GM23248 (cell line): Measurements from ENCODE around the gene FADS6. TPM values are rescaled to one million over a fixed set of nuclear protein-coding genes. Genes with fewer than 3 reads are reported as not detected.

Experiments used
- DNase-seq: peaks from one replicate; pipeline ENCODE4 v3.0.0-alpha.2; 2015
- H2AFZ ChIP-seq: fragments of 200-600 bp; sonication (generic); 2 replicates; pipeline ENCODE4 v1.6.1; 2016; ENCODE audit warnings: antibody characterized with exemption
- H3F3A ChIP-seq: fragments of 200-600 bp; sonication (generic); 2 replicates; pipeline ENCODE4 v1.6.1; 2016; ENCODE audit warnings: mild to moderate bottlenecking, antibody characterized with exemption, mixed run types; ENCODE audit not compliant: insufficient read depth
- H3K27ac ChIP-seq: fragments of 200-600 bp; sonication (generic); 2 replicates; pipeline ENCODE4 v1.5.1; 2016; ENCODE audit warnings: mild to moderate bottlenecking
- H3K27me3 ChIP-seq: fragments of 200-600 bp; sonication (generic); replicated peaks from 2 replicates; pipeline ENCODE4 v1.6.1; 2016; ENCODE audit warnings: mild to moderate bottlenecking; ENCODE audit not compliant: insufficient read depth
- H3K36me3 ChIP-seq: fragments of 200-600 bp; sonication (generic); 2 replicates; pipeline ENCODE4 v1.6.1; 2016; ENCODE audit warnings: low read depth, mild to moderate bottlenecking
- H3K4me1 ChIP-seq: fragments of 200-600 bp; sonication (generic); 2 replicates; pipeline ENCODE4 v1.6.1; 2016; ENCODE audit warnings: mild to moderate bottlenecking; ENCODE audit not compliant: insufficient read depth
- H3K4me2 ChIP-seq: fragments of 200-600 bp; sonication (generic); one replicate; pipeline ENCODE4 v1.6.1; 2016; ENCODE audit warnings: mild to moderate bottlenecking; ENCODE audit not compliant: unreplicated experiment
- H3K4me3 ChIP-seq: fragments of 200-600 bp; sonication (generic); 2 replicates; pipeline ENCODE4 v1.5.1; 2016; ENCODE audit warnings: mild to moderate bottlenecking
- H3K79me2 ChIP-seq: fragments of 200-600 bp; sonication (generic); 2 replicates; pipeline ENCODE4 v1.6.1; 2016; ENCODE audit warnings: mild to moderate bottlenecking; ENCODE audit not compliant: insufficient read depth
- H3K9ac ChIP-seq: fragments of 200-600 bp; sonication (generic); 2 replicates; pipeline ENCODE4 v1.6.1; 2016; ENCODE audit warnings: mild to moderate bottlenecking
- H3K9me2 ChIP-seq: fragments of 200-600 bp; sonication (generic); 2 replicates; pipeline ENCODE4 v1.6.1; 2016; ENCODE audit warnings: mixed run types, mild to moderate bottlenecking, moderate library complexity; ENCODE audit not compliant: insufficient read depth
- H3K9me3 ChIP-seq: fragments of 200-600 bp; sonication (generic); one replicate; pipeline ENCODE4 v1.6.1; 2017; ENCODE audit warnings: low read depth
- H4K20me1 ChIP-seq: fragments of 200-600 bp; sonication (generic); 2 replicates; pipeline ENCODE4 v1.6.0; 2016; ENCODE audit not compliant: insufficient read depth
- EZH2 ChIP-seq: fragments of 200-600 bp; sonication (generic); IDR thresholded peaks from 2 replicates; pipeline ENCODE4 v1.6.1; 2018; ENCODE audit warnings: antibody characterized with exemption, mild to moderate bottlenecking; ENCODE audit not compliant: insufficient read depth, poor library complexity, severe bottlenecking
- EZH2phosphoT487 ChIP-seq: fragments of 200-600 bp; sonication (generic); IDR thresholded peaks from 2 replicates; pipeline ENCODE4 v1.6.1; 2018; ENCODE audit warnings: antibody characterized with exemption, moderate library complexity, mild to moderate bottlenecking, low read depth; ENCODE audit not compliant: insufficient read depth
- WGBS, 2 experiments: methylation state at CpG; one replicate each; pipeline ENCODE4 v1.1.6; 2015 to 2017; ENCODE audit warnings: low lambda C conversion rate in 2 of 2, low coverage in 1 of 2; ENCODE audit errors: missing lambda C conversion rate in 2 of 2; 5-methylcytosine and 5-hydroxymethylcytosine counted together
- in situ Hi-C: fragments of 300-500 bp; cut with MboI; formaldehyde crosslinking; loops from 2 replicates; pipeline ENCODE4 v1.15.0; 2020
- polyA plus RNA-seq: library from polyadenylated mRNA; unstranded; fragments of >200 nt; fragmentation: Nextera tagmentation; extraction: Ambion mirVana; gene quantifications from 2 replicates; pipeline ENCODE4 v1.2.1, GENCODE V29; 2016
- total RNA-seq: library from RNA; depleted of rRNA; stranded (reverse); fragments of >200 nt; shearing (Covaris generic); gene quantifications from 2 replicates; pipeline ENCODE4 v1.2.3, GENCODE V29; 2014; rRNA removed

FADS6 gene, protein sequence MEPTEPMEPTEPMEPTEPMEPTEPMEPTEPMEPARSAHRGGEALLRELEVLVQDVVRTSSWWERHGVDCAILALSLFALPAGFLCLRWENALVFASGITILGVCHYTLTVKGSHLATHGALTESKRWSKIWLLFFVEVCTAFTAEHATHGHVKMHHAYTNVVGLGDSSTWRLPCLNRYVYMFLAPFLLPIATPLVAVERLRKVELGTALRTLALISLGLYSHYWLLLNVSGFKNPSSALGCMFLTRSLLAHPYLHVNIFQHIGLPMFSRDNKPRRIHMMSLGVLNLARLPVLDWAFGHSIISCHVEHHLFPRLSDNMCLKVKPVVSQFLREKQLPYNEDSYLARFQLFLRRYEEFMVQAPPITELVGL
- total RNA-seq (not detected in 2 replicates), polyA plus RNA-seq (not detected in 2 replicates)

- no peaks in the 10 kb centered on the region for H3K9me3 ChIP-seq
- TF ChIP-seq EZH2 (peak; percentile 81), EZH2phosphoT487 (no peak)
- no peak within 1 kb of the TSS for H3K27ac ChIP-seq
- peak within 1 kb of the TSS; percentile 48; the same call in 1 of the 2 replicates for H2AFZ ChIP-seq
- H3K9ac ChIP-seq = no peak within 1 kb of the TSS
- H3K9me2 ChIP-seq = no peaks in the 10 kb centered on the region
- in situ Hi-C loops = no loop called here
- no peaks in the 10 kb centered on the region for H4K20me1 ChIP-seq
- WGBS, 2 experiments = 7 to 9% methylated on average over 59 to 74 of the region's 86 CpGs
- H3K36me3 ChIP-seq = no peaks in the 10 kb centered on the region
- no peaks in the 10 kb centered on the region for H3K79me2 ChIP-seq
- H3K4me1 ChIP-seq = no peaks in the 10 kb centered on the region
- H3F3A ChIP-seq = no peaks in the 10 kb centered on the region
- peak within 1 kb of the TSS; percentile 7 for H3K4me2 ChIP-seq
- 0 out of 2 replicates have a peak within 1 kb of the TSS, but pooled peaks have one; percentile 37 for H3K4me3 ChIP-seq
- H3K27me3 ChIP-seq = peaks cover 69% of the 10 kb centered on the region
- DNase-seq = peak; percentile 4
These were observed at the start of gene FADS6 for GRCh38 chr17:74892974-74893911. FADS6 (minus strand) TSS chr17:74893633; CDS start chr17:74893595, 38 bp downstream.

- in situ Hi-C loops = no loop called here
- no peak overlapping the region for H2AFZ ChIP-seq
- TF ChIP-seq EZH2phosphoT487 (no peak), EZH2 (no peak)
- peaks cover 56% of the 10 kb centered on the region for H3K27me3 ChIP-seq
- no peak overlapping the region for H3K27ac ChIP-seq
- H3K4me1 ChIP-seq = no peaks in the 10 kb centered on the region
- no peak overlapping the region for H3K9ac ChIP-seq
- no peak overlapping the region for H3K4me2 ChIP-seq
- H3K79me2 ChIP-seq = no peaks in the 10 kb centered on the region
- H3K36me3 ChIP-seq = no peaks in the 10 kb centered on the region
- no peak overlapping the region for H3K4me3 ChIP-seq
- no peaks in the 10 kb centered on the region for H3K9me3 ChIP-seq
- H3K9me2 ChIP-seq = no peaks in the 10 kb centered on the region
- no peak for DNase-seq
- 57 to 58% methylated on average over 20 to 21 of the region's 21 CpGs for WGBS, 2 experiments
- no peaks in the 10 kb centered on the region for H3F3A ChIP-seq
- no peaks in the 10 kb centered on the region for H4K20me1 ChIP-seq
These were observed 47.8 kb upstream of the FADS6 start for GRCh38 chr17:74941128-74941725.

DNA sequence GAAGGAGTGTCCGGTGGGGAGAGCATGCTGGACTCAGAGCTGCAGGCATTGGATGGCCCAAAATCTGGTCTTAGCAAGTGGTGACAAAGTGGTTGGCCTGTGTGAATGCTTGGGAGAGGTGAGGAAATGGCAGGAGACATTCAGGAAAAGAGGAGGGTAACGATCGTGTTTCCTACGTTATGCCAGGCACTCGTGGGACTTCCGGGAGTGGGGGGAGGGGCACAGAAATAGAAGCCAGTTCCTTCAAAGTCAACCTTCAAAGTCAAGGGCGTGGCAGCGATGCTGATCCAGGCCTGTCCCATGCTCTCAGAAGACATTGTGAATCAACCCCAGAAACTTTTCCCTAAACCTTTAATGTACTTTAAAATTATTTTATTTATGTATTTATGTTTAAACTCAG lies 46.1 kb upstream of the FADS6 start:
- H3F3A ChIP-seq = no peaks in the 10 kb centered on the region
- TF ChIP-seq EZH2 = no peak
- no peak for TF ChIP-seq EZH2phosphoT487
- no peaks in the 10 kb centered on the region for H3K36me3 ChIP-seq
- no peaks in the 10 kb centered on the region for H3K4me1 ChIP-seq
- H3K79me2 ChIP-seq = no peaks in the 10 kb centered on the region
- WGBS, 2 experiments = 40 to 51% methylated on average over 8 of the region's 8 CpGs
- in situ Hi-C loops = no loop called here
- no peak for DNase-seq
- no peak overlapping the region for H3K9ac ChIP-seq
- no peak overlapping the region for H3K27ac ChIP-seq
- no peaks in the 10 kb centered on the region for H4K20me1 ChIP-seq
- peaks cover 55% of the 10 kb centered on the region for H3K27me3 ChIP-seq
- H3K9me2 ChIP-seq = no peaks in the 10 kb centered on the region
- H2AFZ ChIP-seq = no peak overlapping the region
- no peak overlapping the region for H3K4me2 ChIP-seq
- no peaks in the 10 kb centered on the region for H3K9me3 ChIP-seq
- H3K4me3 ChIP-seq = no peak overlapping the region

DNA sequence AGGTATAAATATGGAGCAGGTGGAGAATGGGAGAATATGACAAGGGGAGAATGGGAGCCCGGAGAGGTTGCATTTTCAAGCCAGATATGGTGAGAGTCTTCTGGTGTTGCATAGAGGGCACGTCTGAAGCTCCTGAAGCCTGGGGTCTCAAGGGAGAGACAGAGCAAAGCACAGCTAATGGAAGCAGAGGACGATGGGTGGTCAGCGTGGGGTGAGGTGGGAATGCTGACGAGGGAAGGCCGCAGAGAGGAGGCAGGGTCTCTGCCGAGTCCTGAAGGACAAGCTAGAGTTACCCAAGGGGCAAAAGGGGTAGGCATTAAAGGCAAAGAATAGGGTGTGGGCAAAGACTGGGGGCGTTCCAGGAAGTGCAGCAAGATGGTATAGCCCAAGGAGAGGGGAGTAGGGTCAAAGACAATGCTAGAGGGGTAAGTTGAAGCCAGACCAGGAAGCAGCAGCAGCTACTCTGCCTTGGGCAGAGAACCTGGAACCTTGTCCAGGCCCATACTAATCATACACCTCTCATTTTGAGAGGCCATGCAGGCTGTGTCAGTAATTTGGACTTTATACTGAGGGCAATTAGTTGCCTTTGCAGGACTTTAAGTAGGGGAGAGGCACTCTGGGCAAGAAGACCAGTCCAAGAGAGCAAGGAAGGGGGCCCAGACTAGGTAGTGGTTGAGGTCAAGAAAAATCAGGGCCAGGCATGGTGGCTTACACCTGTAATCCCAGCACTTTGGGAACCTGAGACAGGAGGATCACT lies 44.9 kb upstream of the FADS6 start:
- Histone ChIP-seq H3K27me3 (peaks cover 57% of the 10 kb centered on the region), H3K9me3 (no peaks in the 10 kb centered on the region), H3K36me3 (no peaks in the 10 kb centered on the region), H3K27ac (no peak overlapping the region), H3K4me2 (no peak overlapping the region), H3K9ac (no peak overlapping the region), H3K4me3 (no peak overlapping the region), H4K20me1 (no peaks in the 10 kb centered on the region), H3K4me1 (no peaks in the 10 kb centered on the region), H2AFZ (no peak overlapping the region), H3K79me2 (no peaks in the 10 kb centered on the region), H3K9me2 (no peaks in the 10 kb centered on the region), H3F3A (no peaks in the 10 kb centered on the region)
- DNase-seq = no peak
- 35 to 45% methylated on average over 8 of the region's 8 CpGs for WGBS, 2 experiments
- in situ Hi-C loops = no loop called here
- TF ChIP-seq EZH2phosphoT487 = no peak
- TF ChIP-seq EZH2 = no peak
